CD4-positive, alpha-beta T cell treated with Interleukin-6 for 4 hours (primary cell): Measurements from ENCODE around the gene ATG9B.

Experiments used
- DNase-seq: peaks from one replicate; pipeline ENCODE4 v3.0.0-alpha.2; 2020; ENCODE audit warnings: mixed read lengths

Gene ATG9B

GRCh38 chr7:151024435-151025056 lies at the start of gene ATG9B:
Gene ATG9B (minus strand): TSS chr7:151024494. CDS start chr7:151024423, 71 bp downstream.
- no peak for DNase-seq

- no peak for DNase-seq
These were observed 49.7 kb upstream of the ATG9B start for GRCh38 chr7:151073990-151074389.

GRCh38 chr7:151071032-151071866 lies 47.0 kb upstream of the ATG9B start:
- DNase-seq, result no peak

- no peak for DNase-seq
These were observed 46.3 kb upstream of the ATG9B start for GRCh38 chr7:151070574-151070960.

GRCh38 chr7:151069841-151070573 lies 45.7 kb upstream of the ATG9B start:
- no peak for DNase-seq

- DNase-seq, result no peak
These were observed 43.9 kb upstream of the ATG9B start for GRCh38 chr7:151068069-151068773.

GRCh38 chr7:151066273-151066974 lies 42.1 kb upstream of the ATG9B start:
- no peak for DNase-seq

- no peak for DNase-seq
These were observed 41.2 kb upstream of the ATG9B start for GRCh38 chr7:151065516-151065915.

- no peak for DNase-seq
These were observed 40.7 kb upstream of the ATG9B start for GRCh38 chr7:151064993-151065392.

- DNase-seq, result no peak
These were observed 40.2 kb upstream of the ATG9B start for GRCh38 chr7:151064454-151064853.

GRCh38 chr7:151063212-151063561 lies 38.9 kb upstream of the ATG9B start:
- DNase-seq, result no peak

- DNase-seq, result no peak
These were observed 38.3 kb upstream of the ATG9B start for GRCh38 chr7:151062399-151063211.

GRCh38 chr7:151062111-151062398 lies 37.8 kb upstream of the ATG9B start:
- no peak for DNase-seq

- DNase-seq, result no peak
These were observed 37.2 kb upstream of the ATG9B start for GRCh38 chr7:151061213-151062110.

GRCh38 chr7:151060416-151061212 lies 36.3 kb upstream of the ATG9B start:
- DNase-seq, result no peak

- DNase-seq, result no peak
These were observed 35.8 kb upstream of the ATG9B start for GRCh38 chr7:151060113-151060415.

GRCh38 chr7:151059367-151060112 lies 35.2 kb upstream of the ATG9B start, which contains the start of gene SLC4A2:
Gene SLC4A2 (plus strand): TSS chr7:151059589. CDS start chr7:151061988, 2,399 bp downstream.
- DNase-seq, result peak; percentile 80

GRCh38 chr7:151058781-151059366 lies 34.6 kb upstream of the ATG9B start:
- no peak for DNase-seq
